Hepatocyte (in vitro differentiated cells): ENCODE measurements around the gene LDAH.

Experiments used
- CTCF ChIP-seq: fragments of 200-600 bp; sonication (generic); IDR thresholded peaks from 2 replicates; pipeline ENCODE4 v1.5.1; 2016; ENCODE audit warnings: antibody characterized with exemption, mild to moderate bottlenecking; ENCODE audit not compliant: poor library complexity
- EZH2 ChIP-seq: fragments of 200-600 bp; sonication (generic); IDR thresholded peaks from 2 replicates; pipeline ENCODE4 v1.6.1; 2016; ENCODE audit warnings: antibody characterized with exemption, mild to moderate bottlenecking, borderline replicate concordance
- EZH2phosphoT487 ChIP-seq: fragments of 200-600 bp; sonication (generic); IDR thresholded peaks from one replicate; pipeline ENCODE4 v1.6.1; 2018; ENCODE audit warnings: antibody characterized with exemption, mild to moderate bottlenecking, low read depth, moderate library complexity; ENCODE audit not compliant: unreplicated experiment, severe bottlenecking

DNA sequence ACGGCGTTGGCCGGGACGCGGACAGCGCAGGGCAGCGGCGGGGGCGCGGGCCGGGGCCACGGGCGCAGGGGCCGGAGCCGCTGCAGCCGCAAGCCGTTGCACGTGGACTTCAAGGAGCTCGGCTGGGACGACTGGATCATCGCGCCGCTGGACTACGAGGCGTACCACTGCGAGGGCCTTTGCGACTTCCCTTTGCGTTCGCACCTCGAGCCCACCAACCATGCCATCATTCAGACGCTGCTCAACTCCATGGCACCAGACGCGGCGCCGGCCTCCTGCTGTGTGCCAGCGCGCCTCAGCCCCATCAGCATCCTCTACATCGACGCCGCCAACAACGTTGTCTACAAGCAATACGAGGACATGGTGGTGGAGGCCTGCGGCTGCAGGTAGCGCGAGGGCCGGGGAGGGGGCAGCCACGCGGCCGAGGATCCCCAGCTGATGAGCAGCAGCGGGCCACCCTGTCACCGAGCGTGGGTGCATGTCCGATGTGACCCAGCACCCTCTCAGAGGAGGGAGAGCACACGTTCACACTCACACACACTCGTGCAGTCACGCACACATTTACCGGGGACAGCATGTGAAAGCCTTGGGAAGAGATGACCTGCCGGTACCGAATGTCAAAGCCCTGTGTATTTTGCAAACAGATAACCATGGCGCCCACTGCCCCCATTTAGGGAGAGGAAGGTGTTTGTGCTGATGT is 151.7 kb downstream of the LDAH start:
- TF ChIP-seq CTCF, result no peak
- TF ChIP-seq EZH2phosphoT487, result peak; percentile 42
- TF ChIP-seq EZH2, result peak; percentile 92
